Measurements from ENCODE around the gene CYBC1.

Gene CYBC1

GRCh38 chr17:82437325-82437668, 13.3 kb downstream of the CYBC1 start:
- H3K14ac ChIP-seq (ENCODE audit: low read length) = no peak overlapping the region
- peak overlapping the region; percentile 93 for H3K23ac ChIP-seq (ENCODE audit: low read depth, low read length, poor library complexity)
- no peak overlapping the region for H2BK15ac ChIP-seq (ENCODE audit: low read length)
- H3K9me3 ChIP-seq (replicated peaks in 1 of 2; ENCODE audit: control insufficient read depth in 2 of 2, insufficient read depth in 1 of 2, low read depth in 1 of 2, low read length in 2 of 2) = peaks cover 0 to 2% of the 10 kb centered on the region in 2 donors
- H2BK12ac ChIP-seq (ENCODE audit: low read length) = no peak overlapping the region
- no peak overlapping the region for H4K91ac ChIP-seq (ENCODE audit: low read depth, low read length, poor library complexity)
- peaks cover 8 to 9% of the 10 kb centered on the region in 2 donors for H3K36me3 ChIP-seq (replicated peaks in 1 of 2; ENCODE audit: control insufficient read depth in 2 of 2, insufficient read depth in 2 of 2, low read length in 2 of 2)
- no peak overlapping the region for H4K8ac ChIP-seq (ENCODE audit: low read depth, low read length)
- no peak overlapping the region for H3K27ac ChIP-seq (replicated peaks; ENCODE audit: low read length)
- WGBS, 2 donors (ENCODE audit: extremely low coverage in 2 of 2, insufficient read length in 2 of 2, insufficient replicate concordance in 1 of 2) = no CpG with 5 or more reads among the region's 18 CpGs
- no peak overlapping the region for H3K4me3 ChIP-seq (ENCODE audit: low read length in 2 of 2)
- no peaks in the 10 kb centered on the region for H3K27me3 ChIP-seq (ENCODE audit: control insufficient read depth in 3 of 3, insufficient read depth in 3 of 3, low read depth in 1 of 3, low read length in 3 of 3)
- no peak overlapping the region for H2BK120ac ChIP-seq (ENCODE audit: low read depth, low read length)
- peaks cover 4% of the 10 kb centered on the region for H3K79me1 ChIP-seq (ENCODE audit: low read depth, low read length)
- no peak overlapping the region for H3K18ac ChIP-seq (ENCODE audit: low read length)
- H2BK5ac ChIP-seq (ENCODE audit: low read length) = no peak overlapping the region
- no peak overlapping the region for H2AK5ac ChIP-seq (ENCODE audit: low read depth, low read length)
- H3K4ac ChIP-seq (ENCODE audit: low read length) = no peak overlapping the region
- H3K9ac ChIP-seq (ENCODE audit: low read depth, low read length, poor library complexity) = no peak overlapping the region
- DNase-seq (ENCODE audit: low spot score) = no peak
- no peak overlapping the region for H2AFZ ChIP-seq (ENCODE audit: low read length)
- peaks cover 3 to 5% of the 10 kb centered on the region in 2 donors for H3K4me1 ChIP-seq (ENCODE audit: control insufficient read depth in 2 of 2, insufficient read depth in 1 of 2, low read depth in 1 of 2, low read length in 2 of 2)
- H3K4me2 ChIP-seq (ENCODE audit: insufficient read depth, low read length, poor library complexity, severe bottlenecking) = no peak overlapping the region

GRCh38 chr17:82436601-82437324, 13.8 kb downstream of the CYBC1 start:
- peaks cover 4% of the 10 kb centered on the region for H3K79me1 ChIP-seq (ENCODE audit: low read depth, low read length)
- H3K9me3 ChIP-seq (replicated peaks in 1 of 2; ENCODE audit: control insufficient read depth in 2 of 2, insufficient read depth in 1 of 2, low read depth in 1 of 2, low read length in 2 of 2) = peaks cover 0 to 2% of the 10 kb centered on the region in 2 donors
- H3K9ac ChIP-seq (ENCODE audit: low read depth, low read length, poor library complexity) = no peak overlapping the region
- peak overlapping the region; percentile 17 for H3K18ac ChIP-seq (ENCODE audit: low read length)
- H3K4me1 ChIP-seq (ENCODE audit: control insufficient read depth in 2 of 2, insufficient read depth in 1 of 2, low read depth in 1 of 2, low read length in 2 of 2) = peaks cover 3 to 5% of the 10 kb centered on the region in 2 donors
- H4K91ac ChIP-seq (ENCODE audit: low read depth, low read length, poor library complexity) = no peak overlapping the region
- peak overlapping the region in 1 of 2 donors; percentile 53 for H3K4me3 ChIP-seq (ENCODE audit: low read length in 2 of 2)
- H3K23ac ChIP-seq (ENCODE audit: low read depth, low read length, poor library complexity) = peak overlapping the region; percentile 93
- H3K4ac ChIP-seq (ENCODE audit: low read length) = no peak overlapping the region
- H2BK15ac ChIP-seq (ENCODE audit: low read length) = no peak overlapping the region
- no peaks in the 10 kb centered on the region for H3K27me3 ChIP-seq (ENCODE audit: control insufficient read depth in 3 of 3, insufficient read depth in 3 of 3, low read depth in 1 of 3, low read length in 3 of 3)
- peaks cover 3 to 5% of the 10 kb centered on the region in 2 donors for H3K36me3 ChIP-seq (replicated peaks in 1 of 2; ENCODE audit: control insufficient read depth in 2 of 2, insufficient read depth in 2 of 2, low read length in 2 of 2)
- no peak overlapping the region for H2BK5ac ChIP-seq (ENCODE audit: low read length)
- no peak overlapping the region for H3K27ac ChIP-seq (replicated peaks; ENCODE audit: low read length)
- peak overlapping the region; percentile 83 for H2AK5ac ChIP-seq (ENCODE audit: low read depth, low read length)
- WGBS, 2 donors (ENCODE audit: extremely low coverage in 2 of 2, insufficient read length in 2 of 2, insufficient replicate concordance in 1 of 2) = no CpG with 5 or more reads among the region's 36 CpGs
- H2AFZ ChIP-seq (ENCODE audit: low read length) = no peak overlapping the region
- H3K14ac ChIP-seq (ENCODE audit: low read length) = peak overlapping the region; percentile 38
- H4K8ac ChIP-seq (ENCODE audit: low read depth, low read length) = no peak overlapping the region
- DNase-seq (ENCODE audit: low spot score) = no peak
- H2BK12ac ChIP-seq (ENCODE audit: low read length) = peak overlapping the region; percentile 58
- no peak overlapping the region for H2BK120ac ChIP-seq (ENCODE audit: low read depth, low read length)
- H3K4me2 ChIP-seq (ENCODE audit: insufficient read depth, low read length, poor library complexity, severe bottlenecking) = no peak overlapping the region

GRCh38 chr17:82435601-82436583, 14.7 kb downstream of the CYBC1 start:
- no peak overlapping the region for H2BK12ac ChIP-seq (ENCODE audit: low read length)
- H3K4me3 ChIP-seq (ENCODE audit: low read length in 2 of 2) = peak overlapping the region in 1 of 2 donors; percentile 48
- peaks cover 3 to 5% of the 10 kb centered on the region in 2 donors for H3K36me3 ChIP-seq (replicated peaks in 1 of 2; ENCODE audit: control insufficient read depth in 2 of 2, insufficient read depth in 2 of 2, low read length in 2 of 2)
- no peak overlapping the region for H2AFZ ChIP-seq (ENCODE audit: low read length)
- no peak overlapping the region for H2BK120ac ChIP-seq (ENCODE audit: low read depth, low read length)
- peak overlapping the region; percentile 17 for H3K18ac ChIP-seq (ENCODE audit: low read length)
- peak overlapping the region; percentile 63 for H3K14ac ChIP-seq (ENCODE audit: low read length)
- peak overlapping the region; percentile 23 for H4K8ac ChIP-seq (ENCODE audit: low read depth, low read length)
- WGBS, 2 donors (ENCODE audit: extremely low coverage in 2 of 2, insufficient read length in 2 of 2, insufficient replicate concordance in 1 of 2) = no CpG with 5 or more reads among the region's 43 CpGs
- peaks cover 2% of the 10 kb centered on the region for H3K79me1 ChIP-seq (ENCODE audit: low read depth, low read length)
- H3K9me3 ChIP-seq (replicated peaks in 1 of 2; ENCODE audit: control insufficient read depth in 2 of 2, insufficient read depth in 1 of 2, low read depth in 1 of 2, low read length in 2 of 2) = peaks cover 0 to 2% of the 10 kb centered on the region in 2 donors
- H3K23ac ChIP-seq (ENCODE audit: low read depth, low read length, poor library complexity) = peak overlapping the region; percentile 73
- no peaks in the 10 kb centered on the region for H3K27me3 ChIP-seq (ENCODE audit: control insufficient read depth in 3 of 3, insufficient read depth in 3 of 3, low read depth in 1 of 3, low read length in 3 of 3)
- H3K27ac ChIP-seq (replicated peaks; ENCODE audit: low read length) = no peak overlapping the region
- no peak for DNase-seq (ENCODE audit: low spot score)
- no peak overlapping the region for H4K91ac ChIP-seq (ENCODE audit: low read depth, low read length, poor library complexity)
- H3K4me2 ChIP-seq (ENCODE audit: insufficient read depth, low read length, poor library complexity, severe bottlenecking) = no peak overlapping the region
- peaks cover 3% of the 10 kb centered on the region in 2 donors for H3K4me1 ChIP-seq (ENCODE audit: control insufficient read depth in 2 of 2, insufficient read depth in 1 of 2, low read depth in 1 of 2, low read length in 2 of 2)
- peak overlapping the region; percentile 44 for H3K9ac ChIP-seq (ENCODE audit: low read depth, low read length, poor library complexity)
- peak overlapping the region; percentile 83 for H2AK5ac ChIP-seq (ENCODE audit: low read depth, low read length)
- H2BK5ac ChIP-seq (ENCODE audit: low read length) = no peak overlapping the region
- peak overlapping the region; percentile 37 for H3K4ac ChIP-seq (ENCODE audit: low read length)
- no peak overlapping the region for H2BK15ac ChIP-seq (ENCODE audit: low read length)

GRCh38 chr17:82435103-82435502, 15.4 kb downstream of the CYBC1 start:
- H3K4ac ChIP-seq (ENCODE audit: low read length) = no peak overlapping the region
- no CpG with 5 or more reads among the region's 12 CpGs for WGBS, 2 donors (ENCODE audit: extremely low coverage in 2 of 2, insufficient read length in 2 of 2, insufficient replicate concordance in 1 of 2)
- no peak overlapping the region for H2BK120ac ChIP-seq (ENCODE audit: low read depth, low read length)
- H2AFZ ChIP-seq (ENCODE audit: low read length) = no peak overlapping the region
- no peak overlapping the region for H2BK15ac ChIP-seq (ENCODE audit: low read length)
- H2BK12ac ChIP-seq (ENCODE audit: low read length) = no peak overlapping the region
- DNase-seq (ENCODE audit: low spot score) = no peak
- no peak overlapping the region for H3K9ac ChIP-seq (ENCODE audit: low read depth, low read length, poor library complexity)
- no peak overlapping the region for H3K18ac ChIP-seq (ENCODE audit: low read length)
- no peak overlapping the region for H4K91ac ChIP-seq (ENCODE audit: low read depth, low read length, poor library complexity)
- H3K27me3 ChIP-seq (ENCODE audit: control insufficient read depth in 3 of 3, insufficient read depth in 3 of 3, low read depth in 1 of 3, low read length in 3 of 3) = no peaks in the 10 kb centered on the region
- H3K4me2 ChIP-seq (ENCODE audit: insufficient read depth, low read length, poor library complexity, severe bottlenecking) = no peak overlapping the region
- H3K36me3 ChIP-seq (replicated peaks in 1 of 2; ENCODE audit: control insufficient read depth in 2 of 2, insufficient read depth in 2 of 2, low read length in 2 of 2) = peaks cover 3 to 5% of the 10 kb centered on the region in 2 donors
- H4K8ac ChIP-seq (ENCODE audit: low read depth, low read length) = peak overlapping the region; percentile 23
- peaks cover 2% of the 10 kb centered on the region for H3K79me1 ChIP-seq (ENCODE audit: low read depth, low read length)
- no peaks in the 10 kb centered on the region for H3K9me3 ChIP-seq (replicated peaks in 1 of 2; ENCODE audit: control insufficient read depth in 2 of 2, insufficient read depth in 1 of 2, low read depth in 1 of 2, low read length in 2 of 2)
- peak overlapping the region; percentile 67 for H3K23ac ChIP-seq (ENCODE audit: low read depth, low read length, poor library complexity)
- no peak overlapping the region for H2AK5ac ChIP-seq (ENCODE audit: low read depth, low read length)
- H3K4me1 ChIP-seq (ENCODE audit: control insufficient read depth in 2 of 2, insufficient read depth in 1 of 2, low read depth in 1 of 2, low read length in 2 of 2) = peaks cover 3% of the 10 kb centered on the region in 2 donors
- no peak overlapping the region for H3K27ac ChIP-seq (replicated peaks; ENCODE audit: low read length)
- H3K4me3 ChIP-seq (ENCODE audit: low read length in 2 of 2) = no peak overlapping the region
- H3K14ac ChIP-seq (ENCODE audit: low read length) = no peak overlapping the region
- no peak overlapping the region for H2BK5ac ChIP-seq (ENCODE audit: low read length)

Data from neuronal stem cell (in vitro differentiated cells).